HCT116 (cell line): ENCODE measurements around the gene NPFFR1. TPM values are rescaled to one million over a fixed set of nuclear protein-coding genes. Genes with fewer than 3 reads are reported as not detected.

Experiments
- ATAC-seq: fragments of 200-7000 bp; cut with Tn5 transposase; 2 replicates; pipeline ENCODE4 v1.9.1; 2020; ENCODE audit warnings: mild to moderate bottlenecking, moderate library complexity
- BruUV-seq: library from RNA; stranded (reverse); fragments of 400-500 nt; replicated peaks from 2 replicates; lab custom pipeline; 2021; lab: Mats Ljungman, UMichigan
- CTCF ChIA-PET: fragments of 300-600 bp; sonication (Branson Sonifier 250); formaldehyde crosslinking; loops from one replicate; lab custom pipeline; 2021; ENCODE audit warnings: antibody characterized with exemption; lab: Charles Lee
- POLR2A ChIA-PET: fragments of 300-600, 350-600 bp; sonication (Branson Sonifier 250); formaldehyde crosslinking; loops from one replicate; lab custom pipeline; 2021; ENCODE audit warnings: antibody characterized with exemption; lab: Charles Lee
- RAD21 ChIA-PET, 2 experiments: fragments of 300-600 bp; sonication (Branson Sonifier 250); formaldehyde crosslinking; loops; one replicate each; lab custom pipeline; 2023; ENCODE audit warnings: low total read pairs in 2 of 2; ENCODE audit not compliant: uncharacterized antibody in 2 of 2, unreplicated experiment in 2 of 2, low non-redundant PET in 1 of 2; lab: Charles Lee
- DNase-seq: peaks from one replicate; pipeline ENCODE4 v3.0.0-alpha.2; 2010; ENCODE audit warnings: low read depth, low spot score
- H2AFZ ChIP-seq: fragments of 200-600 bp; shearing (Covaris generic), sonication (generic); 2 replicates; pipeline ENCODE4 v1.6.1; 2017; ENCODE audit warnings: low read depth, mixed run types, mixed read lengths, antibody characterized with exemption, low read length; ENCODE audit not compliant: poor library complexity, severe bottlenecking
- H3K27ac ChIP-seq: 2 replicates; pipeline ENCODE4 v1.5.1; 2012; ENCODE audit warnings: low read depth, low read length
- H3K27me3 ChIP-seq: fragments of 200-600 bp; sonication (generic); 2 replicates; pipeline ENCODE4 v1.6.1; 2016; ENCODE audit warnings: mixed run types, low read length, mixed read lengths; ENCODE audit not compliant: insufficient read depth
- H3K36me3 ChIP-seq, 2 experiments: fragments of 200-500 bp in 1 of 2; fragments of 200-600 bp in 1 of 2; sonication (Bioruptor generic) in 1 of 2; sonication (generic) in 1 of 2; 2 replicates each; pipeline versions ENCODE4 v1.5.1 to v1.6.1; 2014 to 2016; ENCODE audit warnings: low read length in 2 of 2, inconsistent platforms in 1 of 2, mixed read lengths in 1 of 2, mixed run types in 1 of 2; ENCODE audit not compliant: insufficient read depth in 2 of 2, control insufficient read depth in 1 of 2
- H3K4me1 ChIP-seq, 2 experiments: fragments of 200-600 bp in 1 of 2; sonication (generic) in 1 of 2; 2 replicates each; pipeline versions ENCODE4 v1.5.1 to v1.6.1; 2012 to 2017; ENCODE audit warnings: low read length in 2 of 2, inconsistent platforms in 1 of 2, mild to moderate bottlenecking in 1 of 2, mixed read lengths in 1 of 2, mixed run types in 1 of 2, moderate library complexity in 1 of 2; ENCODE audit not compliant: insufficient read depth in 2 of 2, control insufficient read depth in 1 of 2
- H3K4me2 ChIP-seq: fragments of 200-600 bp; sonication (generic); 2 replicates; pipeline ENCODE4 v1.6.1; 2017; ENCODE audit warnings: mixed run types, low read length, mixed read lengths
- H3K4me3 ChIP-seq, 2 experiments: fragments of 200-600 bp in 1 of 2; sonication (generic) in 1 of 2; replicated peaks in 1 of 2; 2 replicates each; pipeline ENCODE4 v1.5.1; 2011 to 2016; ENCODE audit warnings: low read length in 2 of 2, control low read depth in 1 of 2, low read depth in 1 of 2, mild to moderate bottlenecking in 1 of 2, mixed read lengths in 1 of 2, mixed run types in 1 of 2
- H3K79me2 ChIP-seq: fragments of 200-600 bp; sonication (generic); 2 replicates; pipeline ENCODE4 v1.6.1; 2017; ENCODE audit warnings: mild to moderate bottlenecking, mixed run types, low read length, moderate library complexity, mixed read lengths; ENCODE audit not compliant: insufficient read depth
- H3K9ac ChIP-seq: fragments of 200-600 bp; sonication (generic); 2 replicates; pipeline ENCODE4 v1.6.1; 2016; ENCODE audit warnings: low read length, mixed read lengths
- H3K9me2 ChIP-seq: fragments of 200-600 bp; sonication (generic), shearing (Covaris generic); 2 replicates; pipeline ENCODE4 v1.6.1; 2017; ENCODE audit warnings: mixed run types, mild to moderate bottlenecking, moderate library complexity; ENCODE audit not compliant: insufficient read depth
- H3K9me3 ChIP-seq, 2 experiments: fragments of 200-500 bp in 1 of 2; fragments of 200-600 bp in 1 of 2; sonication (Bioruptor generic) in 1 of 2; sonication (generic) in 1 of 2; 2 replicates each; pipeline ENCODE4 v1.6.1; 2014 to 2017; ENCODE audit warnings: low read length in 2 of 2, mixed read lengths in 2 of 2, inconsistent platforms in 1 of 2, low read depth in 1 of 2, mild to moderate bottlenecking in 1 of 2, mixed run types in 1 of 2, moderate library complexity in 1 of 2; ENCODE audit not compliant: control insufficient read depth in 1 of 2, insufficient read depth in 1 of 2
- H4K20me1 ChIP-seq: fragments of 200-600 bp; sonication (generic), shearing (Covaris generic); 2 replicates; pipeline ENCODE4 v1.6.1; 2017; ENCODE audit warnings: mixed run types, mild to moderate bottlenecking, moderate library complexity; ENCODE audit not compliant: insufficient read depth
- ATF3 ChIP-seq: IDR thresholded peaks from 2 replicates; pipeline ENCODE4 v1.6.1; 2012
- CBX3 ChIP-seq: IDR thresholded peaks from 2 replicates; pipeline ENCODE4 v1.6.1; 2012; ENCODE audit warnings: low read depth
- CTCF ChIP-seq, 3 experiments: fragments of 200-600 bp in 1 of 3; sonication (generic) in 1 of 3; IDR thresholded peaks in 2 of 3; conservative IDR thresholded peaks in 1 of 3; 2 replicates each; pipeline ENCODE4 v1.5.1; 2012 to 2017; ENCODE audit warnings: low read depth in 2 of 3, low read length in 2 of 3, antibody characterized with exemption in 1 of 3, borderline replicate concordance in 1 of 3, control low read depth in 1 of 3, mild to moderate bottlenecking in 1 of 3, mixed read lengths in 1 of 3, mixed run types in 1 of 3, moderate library complexity in 1 of 3; ENCODE audit not compliant: insufficient read depth in 1 of 3
- EGR1 ChIP-seq: IDR thresholded peaks from 2 replicates; pipeline ENCODE4 v1.6.1; 2012; ENCODE audit warnings: low read depth
- ELF1 ChIP-seq: IDR thresholded peaks from 2 replicates; pipeline ENCODE4 v1.6.1; 2012; ENCODE audit warnings: low read depth, borderline replicate concordance
- EZH2 ChIP-seq: fragments of 200-600 bp; sonication (generic); IDR thresholded peaks from 2 replicates; pipeline ENCODE4 v1.6.1; 2017; ENCODE audit warnings: antibody characterized with exemption, mixed run types
- EZH2phosphoT487 ChIP-seq: fragments of 200-600 bp; IDR thresholded peaks from 2 replicates; pipeline ENCODE4 v1.6.1; 2018; ENCODE audit warnings: antibody characterized with exemption, borderline replicate concordance
- FOSL1 ChIP-seq: IDR thresholded peaks from 2 replicates; pipeline ENCODE4 v1.6.1; 2012; ENCODE audit warnings: low read depth
- JUND ChIP-seq: IDR thresholded peaks from 2 replicates; pipeline ENCODE4 v1.6.1; 2012
- MAX ChIP-seq: IDR thresholded peaks from 2 replicates; pipeline ENCODE4 v1.6.1; 2012
- POLR2AphosphoS5 ChIP-seq: IDR thresholded peaks from 2 replicates; pipeline ENCODE4 v1.6.1; 2011; ENCODE audit warnings: mild to moderate bottlenecking, low read depth, low read length, moderate library complexity
- RAD21 ChIP-seq: IDR thresholded peaks from 2 replicates; pipeline ENCODE4 v1.6.1; 2012; ENCODE audit warnings: low read depth, mild to moderate bottlenecking
- SIN3A ChIP-seq: IDR thresholded peaks from 2 replicates; pipeline ENCODE4 v1.6.1; 2012; ENCODE audit warnings: low read depth
- SRF ChIP-seq: IDR thresholded peaks from 2 replicates; pipeline ENCODE4 v1.6.1; 2012; ENCODE audit warnings: low read depth
- TCF7L2 ChIP-seq: IDR thresholded peaks from 2 replicates; pipeline ENCODE4 v1.7.0; 2011; ENCODE audit warnings: borderline replicate concordance, inconsistent platforms; ENCODE audit not compliant: insufficient read depth, insufficient read length; ENCODE audit errors: extremely low read depth
- YY1 ChIP-seq: IDR thresholded peaks from 2 replicates; pipeline ENCODE4 v1.6.1; 2011; ENCODE audit warnings: low read length, low read depth, moderate library complexity, mild to moderate bottlenecking; ENCODE audit not compliant: insufficient replicate concordance; ENCODE audit errors: extremely low read depth
- ZBTB33 ChIP-seq: IDR thresholded peaks from 2 replicates; pipeline ENCODE4 v1.6.1; 2011; ENCODE audit warnings: mild to moderate bottlenecking, low read length, moderate library complexity; ENCODE audit not compliant: insufficient replicate concordance; ENCODE audit errors: extremely low read depth
- ZFX ChIP-seq: fragments of 450-650 bp; IDR thresholded peaks from 2 replicates; pipeline ENCODE4 v1.6.1; 2017
- intact Hi-C: fragments of 100-400 bp; cut with micrococcal nuclease; formaldehyde crosslinking; loops from 2 replicates; pipeline ENCODE4 v1.10.0; 2022
- total RNA-seq: library from RNA; stranded (reverse); gene quantifications from one replicate; pipeline ENCODE4 v1.2.1, GENCODE V29; 2021; ENCODE audit not compliant: unreplicated experiment

NPFFR1 gene
- total RNA-seq, 1 experiment from 2014 or later: 0.02 TPM

GRCh38 chr10:70274643-70275042 is 9.2 kb downstream of the NPFFR1 start:
- Histone ChIP-seq H4K20me1 (no peaks in the 10 kb centered on the region), H3K4me3 (no peak overlapping the region), H3K4me1 (peaks cover 0 to 14% of the 10 kb centered on the region in 2 experiments; a peak in 2 of 4 replicates), H3K36me3 (no peaks in the 10 kb centered on the region), H3K79me2 (no peaks in the 10 kb centered on the region), H3K27me3 (no peaks in the 10 kb centered on the region), H3K9me2 (no peaks in the 10 kb centered on the region; the same call in 1 of the 2 replicates)
- POLR2A ChIA-PET: no interaction called here
- no peak for ATAC-seq
- RAD21 ChIA-PET: no interaction called here
- TF ChIP-seq FOSL1 (no peak), CBX3 (no peak), MAX (no peak), ELF1 (no peak), EGR1 (no peak), POLR2AphosphoS5 (no peak), SRF (no peak), YY1 (no peak), TCF7L2 (no peak), ZFX (no peak), JUND (no peak), ZBTB33 (no peak), CTCF (IDR thresholded peaks at IDR 0.05 in 2 of 3, conservative IDR thresholded peaks at IDR 0.05 in 1 of 3; ENCODE audit: borderline replicate concordance in 1 of 3, insufficient read depth in 1 of 3, low read depth in 2 of 3, low read length in 2 of 3) (no peak), EZH2phosphoT487 (no peak), ATF3 (no peak), RAD21 (no peak), EZH2 (no peak), SIN3A (no peak)
- TF ChIP-seq, all 23 proteins: peak for 0
- CTCF ChIA-PET: interaction anchor here (3.0 kb wide), 1 partner anchor 9 kb away, joined by 8 read pairs; no protein-coding TSS in a partner anchor
- no peak overlapping the region for H3K9ac ChIP-seq
- BruUV-seq: no TSS peak
- intact Hi-C loops: loop anchor here (5.0 kb wide), 1 partner anchor 58 kb away; no protein-coding TSS in a partner anchor
- H3K4me2 ChIP-seq: no peak overlapping the region
- no peak overlapping the region for H3K27ac ChIP-seq
- DNase-seq: no peak
- no peak overlapping the region for H2AFZ ChIP-seq
- no peaks in the 10 kb centered on the region for H3K9me3 ChIP-seq
